GM18858 (cell line): ENCODE data around the gene MGRN1.
A peak's percentile ranks its signal among the peaks of the same experiment; 100 is the strongest.

Experiments
- ATAC-seq: cut with Tn5 transposase; IDR thresholded peaks from one replicate; pipeline ENCODE4 v1.9.1; 2021; ENCODE audit not compliant: unreplicated experiment

The MGRN1 gene

DNA sequence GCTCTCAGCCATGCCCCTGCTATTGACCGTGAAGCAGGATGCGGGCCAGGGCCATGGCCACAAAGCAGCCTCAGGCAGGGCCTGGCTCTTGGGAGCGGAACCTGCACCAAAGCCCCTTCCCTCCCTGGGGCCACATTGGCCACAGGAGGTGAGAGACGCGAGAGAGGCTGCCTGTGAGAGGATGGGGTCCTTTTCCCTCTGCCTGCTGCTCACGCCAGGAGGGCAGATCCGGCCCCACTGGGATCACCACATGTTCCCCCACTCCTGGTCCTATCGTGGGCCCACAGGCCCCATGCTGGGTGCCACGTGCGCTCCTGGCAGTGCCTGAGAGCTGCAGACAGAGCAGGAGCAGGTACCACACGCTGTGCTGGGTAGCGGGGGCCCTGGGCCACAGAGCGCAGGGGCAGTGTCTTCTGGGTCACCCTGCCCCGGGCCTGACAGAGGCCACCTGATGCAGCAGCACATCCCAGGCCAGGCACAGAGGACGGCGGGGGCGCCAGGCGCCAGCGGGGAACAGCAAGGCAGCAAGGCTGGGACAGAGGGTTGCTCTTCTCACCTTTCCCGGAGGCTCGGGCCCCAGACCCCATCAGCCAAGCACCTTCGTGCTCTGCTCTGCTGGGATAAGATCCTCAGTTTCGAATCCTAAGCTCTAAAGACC, 59.6 kb downstream of the MGRN1 start:
- ATAC-seq, result no peak

- ATAC-seq, result no peak
These were observed 60.1 kb downstream of the MGRN1 start for GRCh38 chr16:4684763-4685162.

DNA sequence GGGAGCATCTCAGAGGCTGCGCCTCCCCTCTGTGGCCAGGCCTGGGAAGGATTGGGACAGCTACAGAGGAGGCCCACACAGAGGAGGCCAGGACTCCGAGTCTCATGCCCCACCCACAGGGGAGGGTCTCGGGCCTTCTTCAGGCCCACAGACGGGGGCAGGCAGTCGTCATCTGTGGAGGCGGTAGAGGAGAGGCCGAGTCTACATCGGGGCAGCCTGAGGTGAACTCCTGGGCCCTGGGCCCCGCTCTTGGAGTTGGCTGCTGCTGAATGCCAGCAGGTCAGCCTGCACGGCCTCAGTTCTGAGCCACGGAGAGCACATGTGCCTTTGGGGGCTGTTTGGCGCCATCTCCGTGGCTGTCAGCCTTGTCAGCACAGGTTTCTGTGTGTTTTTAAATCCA, 60.7 kb downstream of the MGRN1 start:
- ATAC-seq, result no peak

DNA sequence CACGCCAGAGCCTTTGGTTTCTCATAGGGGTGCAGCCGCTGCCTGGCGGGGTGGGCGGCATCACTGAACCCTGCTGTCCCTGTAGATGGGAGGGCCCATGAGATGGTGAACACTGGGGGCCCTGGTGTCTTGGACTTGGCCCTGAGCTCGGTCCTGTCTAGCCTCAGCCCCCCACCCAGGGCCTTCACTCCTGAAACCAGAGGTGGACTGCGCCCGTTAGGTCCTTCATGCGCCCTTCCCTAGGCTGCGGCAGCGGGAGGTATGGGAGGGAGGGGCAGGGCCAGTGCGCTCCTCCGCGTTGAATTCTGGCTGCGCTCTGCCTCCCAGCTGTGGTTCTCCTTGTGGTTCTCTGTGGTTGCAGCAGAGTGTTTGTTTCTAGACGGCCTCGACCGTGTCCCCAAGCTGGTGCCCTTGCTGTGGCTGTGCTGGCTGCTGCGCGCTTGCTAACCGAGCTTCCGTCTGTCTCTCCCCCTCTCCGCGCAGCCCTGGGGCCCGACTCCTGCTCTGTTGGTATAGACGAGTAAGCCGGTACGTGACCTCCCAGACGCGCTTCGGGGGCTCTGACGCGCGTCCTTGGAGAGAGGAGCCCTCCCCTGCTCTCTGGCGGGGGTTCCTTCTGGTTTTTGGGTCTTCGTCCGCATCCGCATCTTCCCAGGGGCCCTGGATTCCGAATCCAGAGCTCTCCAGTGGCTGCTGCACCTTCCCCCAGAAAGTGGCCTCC, 61.3 kb downstream of the MGRN1 start:
- no peak for ATAC-seq

DNA sequence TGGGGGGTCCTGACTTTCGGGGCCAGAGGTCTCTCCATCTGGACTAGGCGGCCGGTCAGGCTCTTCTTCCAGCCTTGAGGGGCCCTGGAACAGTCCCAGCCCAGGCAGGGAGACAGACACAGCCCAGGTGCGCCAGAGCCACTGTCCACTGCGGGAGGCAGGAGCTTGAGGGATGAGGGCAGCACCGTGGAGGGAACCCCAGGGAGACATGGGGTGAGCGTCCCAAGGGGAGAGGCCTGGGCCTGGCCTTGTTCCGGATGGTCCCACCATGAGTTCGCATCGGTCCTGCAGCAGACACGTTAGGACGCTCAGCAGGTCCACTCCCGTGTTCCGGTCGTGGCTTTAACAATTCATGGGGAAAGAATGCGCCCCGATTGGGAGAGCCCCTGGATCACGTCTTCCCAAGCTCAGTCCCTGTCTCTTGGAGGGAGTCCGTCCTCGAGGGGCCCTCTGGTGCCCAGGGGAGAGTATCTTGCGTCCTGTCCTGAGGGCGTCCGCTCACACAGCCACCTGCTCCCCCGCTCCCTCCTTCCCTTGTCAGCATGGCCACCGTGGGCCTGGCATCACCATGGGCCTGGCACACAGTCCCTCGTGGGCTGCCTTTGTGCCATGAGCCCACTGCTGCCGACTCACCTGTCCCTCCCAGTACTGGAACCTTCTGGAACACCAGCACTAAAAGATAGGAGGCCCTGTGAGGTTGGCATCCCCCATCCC, 62.0 kb downstream of the MGRN1 start:
- ATAC-seq, result no peak

DNA sequence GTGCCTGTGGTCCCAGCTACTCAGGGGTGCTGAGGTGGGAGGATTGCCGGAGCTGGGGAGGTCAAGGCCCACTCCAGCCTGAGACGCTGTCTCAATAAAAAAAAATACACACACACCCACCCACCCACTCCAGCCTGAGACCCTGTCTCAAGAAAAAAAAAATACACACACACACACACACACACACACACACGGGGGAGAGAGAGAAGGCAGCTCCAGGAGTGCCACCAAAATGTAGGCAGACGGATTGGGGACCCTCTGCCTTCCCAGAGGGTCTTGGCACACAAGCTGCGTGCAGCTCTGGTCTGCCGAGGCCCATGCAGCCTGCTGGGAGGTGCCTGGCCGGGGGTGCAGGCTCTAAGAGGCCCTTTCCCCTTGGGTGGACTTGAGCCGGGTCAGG, 62.8 kb downstream of the MGRN1 start:
- no peak for ATAC-seq

DNA sequence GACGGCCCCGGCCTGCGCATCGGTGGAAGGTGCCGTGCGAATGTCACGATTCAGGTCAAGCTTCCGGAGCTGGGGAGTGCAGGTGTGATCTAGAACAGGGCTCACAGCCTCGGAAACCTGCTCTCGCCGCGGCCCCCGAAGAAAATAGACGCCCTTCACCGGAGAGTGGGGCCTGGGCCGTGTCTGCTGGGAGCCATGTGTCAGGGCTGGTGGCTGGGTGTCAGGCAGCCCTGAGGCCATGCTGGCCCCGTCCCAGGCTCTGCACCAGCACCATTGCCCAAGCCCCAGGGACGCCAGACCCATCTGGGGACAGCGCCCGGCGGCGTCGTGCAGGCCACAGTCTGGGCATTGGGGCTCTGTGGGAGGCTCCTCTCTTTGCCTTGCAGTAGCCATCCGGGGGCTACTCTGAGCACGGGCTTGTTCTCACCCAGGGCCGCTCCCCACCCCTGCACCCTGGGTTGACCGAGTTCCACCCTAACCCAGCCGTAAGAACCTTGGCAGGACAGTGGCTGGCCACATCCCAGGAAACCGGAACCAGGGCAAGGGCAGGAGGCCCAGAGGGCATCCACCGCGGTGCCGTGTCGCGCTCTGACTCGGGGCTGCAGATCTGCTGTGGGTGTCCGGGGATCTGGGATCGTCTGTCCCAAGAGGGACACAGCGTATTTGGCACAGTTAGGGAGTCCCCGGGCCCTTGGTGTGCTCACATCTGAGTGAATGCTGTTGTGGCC, 63.5 kb downstream of the MGRN1 start:
- ATAC-seq, result no peak

GRCh38 chr16:4688674-4689045, 64.0 kb downstream of the MGRN1 start:
- ATAC-seq, result no peak

DNA sequence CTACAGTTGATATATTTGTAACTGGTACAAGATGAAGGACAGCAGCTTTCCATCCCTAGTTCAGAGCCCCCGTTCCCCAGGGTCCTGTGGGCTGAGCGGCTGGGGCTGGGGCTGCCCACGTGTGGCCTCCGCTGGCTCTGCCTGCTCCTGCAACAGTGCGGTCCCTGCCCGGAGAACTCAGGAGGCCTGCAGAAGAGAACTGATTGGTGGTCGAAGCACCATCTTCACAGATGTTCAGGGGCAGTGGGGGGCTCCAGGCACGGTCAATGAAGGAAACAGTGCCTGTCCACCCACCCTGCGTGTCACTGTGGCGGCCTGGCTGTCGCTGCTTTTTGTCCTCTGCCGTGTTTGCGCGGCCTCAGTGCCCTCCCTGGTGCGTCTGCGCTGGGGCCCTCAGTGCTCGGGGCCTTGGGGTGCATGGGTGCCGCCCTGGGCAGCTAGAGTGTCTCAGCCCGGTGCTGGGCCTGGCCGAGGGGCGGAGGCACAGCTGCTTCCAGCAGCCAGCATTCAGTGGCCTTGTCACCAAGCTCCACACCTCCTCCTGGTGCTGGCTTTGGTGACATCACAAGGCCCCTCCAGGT, 64.6 kb downstream of the MGRN1 start:
- ATAC-seq, result no peak

GRCh38 chr16:4689864-4690704, 65.5 kb downstream of the MGRN1 start:
- ATAC-seq, result no peak

DNA sequence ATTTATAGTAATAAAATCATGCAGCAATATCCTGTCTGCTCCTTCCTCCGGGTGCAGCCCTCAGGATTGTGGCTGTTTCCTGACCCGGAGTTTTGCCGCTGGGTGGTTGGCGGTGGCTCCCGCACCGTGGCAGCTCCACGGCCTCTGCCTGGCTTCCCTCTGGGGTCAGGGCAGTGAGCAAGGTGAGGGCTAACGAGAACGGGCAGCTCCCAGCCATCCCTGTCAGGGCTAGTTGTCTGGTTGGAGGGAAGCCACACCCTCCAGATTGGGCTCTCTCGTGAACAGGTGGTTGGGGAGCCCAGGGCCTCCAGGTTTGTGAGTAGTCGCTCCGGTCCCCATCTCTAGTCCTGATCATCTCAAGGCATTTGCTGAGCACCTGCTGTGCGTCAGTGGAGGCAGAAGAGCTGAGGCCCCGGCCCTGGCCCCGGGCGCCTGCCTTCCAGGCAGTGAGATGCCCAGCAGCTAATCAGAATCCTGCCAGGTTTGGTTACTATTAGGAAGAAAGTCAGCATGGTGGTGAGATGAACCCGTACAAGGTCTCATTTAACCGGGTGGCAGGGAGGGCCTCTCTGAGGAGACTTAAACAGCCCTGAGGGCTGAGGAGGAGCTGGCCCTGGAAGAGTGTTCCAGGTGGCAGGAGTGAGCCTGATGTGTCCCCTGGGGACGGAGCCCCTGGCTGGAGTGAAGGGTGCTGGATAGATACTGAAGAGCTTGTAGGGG, 66.5 kb downstream of the MGRN1 start:
- no peak for ATAC-seq

DNA sequence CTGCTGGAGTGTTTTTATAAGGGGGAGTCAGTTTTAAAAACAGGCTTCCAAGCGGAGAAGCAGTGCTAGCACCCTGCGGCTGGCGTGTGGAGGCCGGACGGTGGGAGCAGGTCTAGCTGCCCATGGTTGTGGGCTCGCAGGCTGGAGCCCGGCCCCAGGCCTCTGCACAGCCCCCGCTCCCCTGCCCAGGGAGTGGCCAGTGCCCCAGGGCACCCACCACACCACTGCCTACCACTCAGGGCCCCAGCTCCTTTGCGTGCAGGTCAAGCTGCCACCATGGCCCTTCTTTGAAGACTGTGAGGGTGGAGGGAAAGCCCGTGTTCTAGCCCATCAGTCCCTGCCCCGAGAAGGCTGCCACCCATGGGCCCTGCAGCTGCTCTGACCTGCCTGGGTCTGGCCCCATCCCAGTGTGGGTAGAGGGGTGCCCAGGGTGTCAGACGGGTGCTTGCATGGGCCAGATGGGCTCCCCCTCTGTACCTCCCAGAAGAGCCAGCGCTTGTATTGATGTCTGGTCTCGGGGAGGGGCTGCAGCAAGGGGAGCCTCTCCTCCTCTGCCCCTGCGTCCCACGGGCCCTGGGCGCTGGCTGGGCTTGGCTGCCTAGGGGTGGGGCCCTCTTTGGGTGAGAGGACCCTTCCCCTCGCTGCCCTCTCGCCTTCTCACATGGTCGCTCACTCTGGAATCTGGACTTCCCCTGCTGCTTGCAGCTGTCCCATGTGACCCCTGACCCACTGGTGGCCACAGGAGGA, 67.2 kb downstream of the MGRN1 start:
- no peak for ATAC-seq

DNA sequence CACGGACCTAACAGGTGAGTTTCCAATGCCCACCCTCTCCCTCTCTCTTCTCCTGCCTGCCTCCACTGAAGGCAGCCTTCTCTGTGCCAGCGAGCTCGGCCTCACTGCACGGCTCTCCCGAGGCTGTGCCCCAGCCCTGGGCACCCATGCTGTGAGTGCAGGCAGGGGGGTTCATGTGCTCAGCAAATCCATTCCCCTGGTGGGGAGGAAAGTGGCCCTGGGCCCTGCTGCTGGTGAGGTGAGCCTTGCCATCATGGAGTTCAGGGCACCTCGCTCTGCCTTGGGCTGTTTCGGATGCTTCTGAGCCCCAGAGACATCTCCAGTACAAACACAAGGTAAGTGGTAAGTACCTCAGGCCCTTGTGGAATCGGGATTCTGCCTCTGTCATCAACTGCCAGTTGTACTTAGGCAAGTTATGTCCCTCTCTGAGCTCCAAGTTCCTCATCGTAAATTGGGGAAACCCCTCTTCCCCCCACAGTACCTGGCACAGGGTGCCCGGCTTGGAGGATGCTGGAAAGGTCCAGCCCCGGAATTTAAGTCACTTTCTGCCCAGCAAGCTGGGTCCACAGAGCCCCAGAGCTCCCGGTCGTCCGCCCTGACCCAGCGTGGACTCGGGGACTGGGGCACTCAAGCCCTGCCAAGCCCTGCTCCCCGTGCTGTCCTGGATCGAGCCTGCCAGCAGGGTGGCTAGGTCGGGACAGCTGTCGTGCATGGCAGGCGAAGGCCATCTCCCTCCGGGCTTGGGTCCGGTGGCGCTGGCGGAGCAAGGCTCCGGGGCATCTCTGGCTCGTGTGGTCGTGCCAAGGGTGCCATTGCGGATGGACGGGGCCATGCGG, 68.1 kb downstream of the MGRN1 start:
- no peak for ATAC-seq

GRCh38 chr16:4693296-4693955, 68.8 kb downstream of the MGRN1 start, which contains the start of gene NUDT16L1:
TSS of gene NUDT16L1 (plus strand) at chr16:4693562. CDS start at chr16:4693727, 165 bp downstream.
- ATAC-seq, result peak; percentile 94

DNA sequence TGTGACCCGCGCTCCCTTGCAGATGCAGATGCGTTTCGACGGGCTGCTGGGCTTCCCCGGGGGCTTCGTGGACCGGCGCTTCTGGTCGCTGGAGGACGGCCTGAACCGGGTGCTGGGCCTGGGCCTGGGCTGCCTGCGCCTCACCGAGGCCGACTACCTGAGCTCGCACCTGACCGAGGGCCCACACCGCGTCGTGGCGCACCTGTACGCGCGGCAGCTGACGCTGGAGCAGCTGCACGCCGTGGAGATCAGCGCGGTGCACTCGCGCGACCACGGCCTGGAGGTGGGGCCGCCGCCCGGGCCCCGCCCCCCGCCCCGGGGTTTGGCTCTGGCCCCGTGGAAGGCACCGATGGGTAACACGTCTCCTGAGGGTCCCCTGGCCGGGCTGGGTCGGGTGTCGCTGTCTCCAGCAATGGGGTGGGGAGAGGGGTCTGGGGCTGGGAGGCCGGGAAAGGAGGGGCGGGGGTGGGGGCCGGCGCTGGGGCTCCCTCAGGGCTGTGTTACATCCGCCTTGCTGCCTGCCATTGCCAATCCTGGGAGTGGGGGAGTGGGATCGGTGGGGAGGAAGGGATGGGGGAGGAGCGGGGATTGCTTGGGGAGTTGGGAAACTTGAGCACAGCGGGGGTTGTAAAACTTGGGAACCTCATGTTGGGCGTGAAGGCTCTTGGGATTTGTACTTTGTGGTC, 69.5 kb downstream of the MGRN1 start:
- ATAC-seq, result no peak

DNA sequence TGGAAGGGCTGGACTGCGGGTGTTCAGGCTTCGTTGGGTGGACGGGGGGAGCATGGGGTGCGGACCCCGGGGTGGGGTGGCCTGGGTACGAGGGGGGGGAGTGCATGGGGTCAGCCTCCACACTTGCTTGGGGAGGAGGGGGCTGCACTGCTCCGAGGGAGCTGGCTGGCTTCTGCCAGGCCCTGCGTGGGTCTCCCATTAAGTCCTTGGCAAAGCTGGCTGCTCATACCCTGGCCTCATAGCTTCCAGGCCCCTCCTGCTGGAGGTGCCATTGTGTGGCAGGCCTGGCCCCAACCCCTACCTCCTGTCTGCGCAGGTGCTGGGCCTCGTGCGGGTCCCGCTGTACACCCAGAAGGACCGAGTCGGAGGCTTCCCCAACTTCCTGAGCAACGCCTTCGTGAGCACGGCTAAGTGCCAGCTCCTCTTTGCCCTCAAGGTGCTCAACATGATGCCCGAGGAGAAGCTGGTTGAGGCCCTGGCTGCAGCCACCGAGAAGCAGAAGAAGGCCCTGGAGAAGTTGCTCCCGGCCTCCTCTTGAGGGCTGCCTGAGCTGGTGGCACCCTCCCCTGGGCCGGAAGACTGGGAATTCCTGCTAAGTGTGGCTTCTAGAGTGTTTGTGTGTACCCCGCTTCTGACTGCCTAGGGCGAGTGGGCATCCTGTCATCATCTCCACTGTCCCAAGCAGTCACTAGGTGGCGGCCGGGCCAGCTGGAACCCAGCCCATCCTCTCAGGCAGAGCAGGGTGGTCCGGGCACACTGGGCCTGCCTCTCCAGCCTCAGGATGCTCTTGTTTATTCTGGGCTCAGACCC, 70.2 kb downstream of the MGRN1 start:
- no peak for ATAC-seq
